ENCODE measurements around the gene PAQR7.

The PAQR7 gene

GRCh38 chr1:25912076-25912831 is 36.7 kb upstream of the PAQR7 start:
- no peak overlapping the region for H3K27ac ChIP-seq (ENCODE audit: insufficient read depth, low read length, poor library complexity, severe bottlenecking)
- no peaks in the 10 kb centered on the region for H3K9me3 ChIP-seq (ENCODE audit: control insufficient read depth, low read length)
- no peaks in the 10 kb centered on the region for H3K27me3 ChIP-seq (replicated peaks; ENCODE audit: control insufficient read depth, insufficient read depth, low read length, poor library complexity, severe bottlenecking)
- no peaks in the 10 kb centered on the region for H3K36me3 ChIP-seq (ENCODE audit: control insufficient read depth, insufficient read depth, low read length)
- H3K4me1 ChIP-seq (ENCODE audit: control insufficient read depth, insufficient read depth, low read length, poor library complexity, severe bottlenecking): no peaks in the 10 kb centered on the region
- H3K4me3 ChIP-seq (ENCODE audit: insufficient read depth, low read depth, low read length, poor library complexity, severe bottlenecking): no peak overlapping the region
- DNase-seq: no peak

- DNase-seq: no peak
- no peak overlapping the region for H3K27ac ChIP-seq (ENCODE audit: insufficient read depth, low read length, poor library complexity, severe bottlenecking)
- no peaks in the 10 kb centered on the region for H3K36me3 ChIP-seq (ENCODE audit: control insufficient read depth, insufficient read depth, low read length)
- no peaks in the 10 kb centered on the region for H3K9me3 ChIP-seq (ENCODE audit: control insufficient read depth, low read length)
- no peaks in the 10 kb centered on the region for H3K27me3 ChIP-seq (replicated peaks; ENCODE audit: control insufficient read depth, insufficient read depth, low read length, poor library complexity, severe bottlenecking)
- peaks cover 6% of the 10 kb centered on the region for H3K4me1 ChIP-seq (ENCODE audit: control insufficient read depth, insufficient read depth, low read length, poor library complexity, severe bottlenecking)
- H3K4me3 ChIP-seq (ENCODE audit: insufficient read depth, low read depth, low read length, poor library complexity, severe bottlenecking): no peak overlapping the region
These were observed 35.7 kb upstream of the PAQR7 start for GRCh38 chr1:25911162-25911561.

GRCh38 chr1:25909040-25909439 is 33.5 kb upstream of the PAQR7 start:
- no peaks in the 10 kb centered on the region for H3K36me3 ChIP-seq (ENCODE audit: control insufficient read depth, insufficient read depth, low read length)
- H3K4me3 ChIP-seq (ENCODE audit: insufficient read depth, low read depth, low read length, poor library complexity, severe bottlenecking): no peak overlapping the region
- no peaks in the 10 kb centered on the region for H3K9me3 ChIP-seq (ENCODE audit: control insufficient read depth, low read length)
- no peak for DNase-seq
- H3K4me1 ChIP-seq (ENCODE audit: control insufficient read depth, insufficient read depth, low read length, poor library complexity, severe bottlenecking): peaks cover 20% of the 10 kb centered on the region
- no peaks in the 10 kb centered on the region for H3K27me3 ChIP-seq (replicated peaks; ENCODE audit: control insufficient read depth, insufficient read depth, low read length, poor library complexity, severe bottlenecking)
- H3K27ac ChIP-seq (ENCODE audit: insufficient read depth, low read length, poor library complexity, severe bottlenecking): no peak overlapping the region

GRCh38 chr1:25908161-25908560 is 32.7 kb upstream of the PAQR7 start:
- Histone ChIP-seq H3K27ac (ENCODE audit: insufficient read depth, low read length, poor library complexity, severe bottlenecking) (no peak overlapping the region), H3K4me3 (ENCODE audit: insufficient read depth, low read depth, low read length, poor library complexity, severe bottlenecking) (no peak overlapping the region), H3K9me3 (ENCODE audit: control insufficient read depth, low read length) (no peaks in the 10 kb centered on the region), H3K36me3 (ENCODE audit: control insufficient read depth, insufficient read depth, low read length) (no peaks in the 10 kb centered on the region), H3K27me3 (replicated peaks; ENCODE audit: control insufficient read depth, insufficient read depth, low read length, poor library complexity, severe bottlenecking) (no peaks in the 10 kb centered on the region), H3K4me1 (ENCODE audit: control insufficient read depth, insufficient read depth, low read length, poor library complexity, severe bottlenecking) (peaks cover 22% of the 10 kb centered on the region)
- DNase-seq: no peak

- no peak overlapping the region for H3K4me3 ChIP-seq (ENCODE audit: insufficient read depth, low read depth, low read length, poor library complexity, severe bottlenecking)
- H3K4me1 ChIP-seq (ENCODE audit: control insufficient read depth, insufficient read depth, low read length, poor library complexity, severe bottlenecking): peaks cover 22% of the 10 kb centered on the region
- no peaks in the 10 kb centered on the region for H3K27me3 ChIP-seq (replicated peaks; ENCODE audit: control insufficient read depth, insufficient read depth, low read length, poor library complexity, severe bottlenecking)
- DNase-seq: no peak
- H3K36me3 ChIP-seq (ENCODE audit: control insufficient read depth, insufficient read depth, low read length): no peaks in the 10 kb centered on the region
- no peaks in the 10 kb centered on the region for H3K9me3 ChIP-seq (ENCODE audit: control insufficient read depth, low read length)
- H3K27ac ChIP-seq (ENCODE audit: insufficient read depth, low read length, poor library complexity, severe bottlenecking): no peak overlapping the region
These were observed 32.1 kb upstream of the PAQR7 start for GRCh38 chr1:25907601-25908000.

- Histone ChIP-seq H3K9me3 (ENCODE audit: control insufficient read depth, low read length) (no peaks in the 10 kb centered on the region), H3K27ac (ENCODE audit: insufficient read depth, low read length, poor library complexity, severe bottlenecking) (peak overlapping the region; percentile 66), H3K36me3 (ENCODE audit: control insufficient read depth, insufficient read depth, low read length) (no peaks in the 10 kb centered on the region), H3K4me1 (ENCODE audit: control insufficient read depth, insufficient read depth, low read length, poor library complexity, severe bottlenecking) (peaks cover 22% of the 10 kb centered on the region), H3K27me3 (replicated peaks; ENCODE audit: control insufficient read depth, insufficient read depth, low read length, poor library complexity, severe bottlenecking) (no peaks in the 10 kb centered on the region), H3K4me3 (ENCODE audit: insufficient read depth, low read depth, low read length, poor library complexity, severe bottlenecking) (peak overlapping the region; percentile 70)
- peak in 2 of 3 donors; percentile 21 to 32 for DNase-seq
These were observed 31.3 kb upstream of the PAQR7 start for GRCh38 chr1:25906644-25907300.

- H3K9me3 ChIP-seq (ENCODE audit: control insufficient read depth, low read length): no peaks in the 10 kb centered on the region
- peak within 1 kb of the TSS; percentile 70 for H3K4me3 ChIP-seq (ENCODE audit: insufficient read depth, low read depth, low read length, poor library complexity, severe bottlenecking)
- no peaks in the 10 kb centered on the region for H3K27me3 ChIP-seq (replicated peaks; ENCODE audit: control insufficient read depth, insufficient read depth, low read length, poor library complexity, severe bottlenecking)
- peak within 1 kb of the TSS; percentile 66 for H3K27ac ChIP-seq (ENCODE audit: insufficient read depth, low read length, poor library complexity, severe bottlenecking)
- H3K4me1 ChIP-seq (ENCODE audit: control insufficient read depth, insufficient read depth, low read length, poor library complexity, severe bottlenecking): peaks cover 22% of the 10 kb centered on the region
- peak; percentile 76 to 83 (median 80) for DNase-seq
- H3K36me3 ChIP-seq (ENCODE audit: control insufficient read depth, insufficient read depth, low read length): no peaks in the 10 kb centered on the region
These were observed 30.5 kb upstream of the PAQR7 start, which contains the start of gene STMN1 for GRCh38 chr1:25905680-25906643. Gene STMN1 (minus strand): TSS chr1:25906419. CDS start chr1:25904676, 1,743 bp downstream.

- DNase-seq: peak; percentile 82 to 88 (median 85)
- Histone ChIP-seq H3K27me3 (replicated peaks; ENCODE audit: control insufficient read depth, insufficient read depth, low read length, poor library complexity, severe bottlenecking) (no peaks in the 10 kb centered on the region), H3K36me3 (ENCODE audit: control insufficient read depth, insufficient read depth, low read length) (no peaks in the 10 kb centered on the region), H3K9me3 (ENCODE audit: control insufficient read depth, low read length) (no peaks in the 10 kb centered on the region), H3K4me3 (ENCODE audit: insufficient read depth, low read depth, low read length, poor library complexity, severe bottlenecking) (peak overlapping the region; percentile 70), H3K27ac (ENCODE audit: insufficient read depth, low read length, poor library complexity, severe bottlenecking) (peak overlapping the region; percentile 56), H3K4me1 (ENCODE audit: control insufficient read depth, insufficient read depth, low read length, poor library complexity, severe bottlenecking) (peaks cover 22% of the 10 kb centered on the region)
These were observed 29.6 kb upstream of the PAQR7 start for GRCh38 chr1:25904943-25905679.

- Histone ChIP-seq H3K9me3 (ENCODE audit: control insufficient read depth, low read length) (no peaks in the 10 kb centered on the region), H3K4me1 (ENCODE audit: control insufficient read depth, insufficient read depth, low read length, poor library complexity, severe bottlenecking) (peaks cover 22% of the 10 kb centered on the region), H3K27ac (ENCODE audit: insufficient read depth, low read length, poor library complexity, severe bottlenecking) (no peak overlapping the region), H3K27me3 (replicated peaks; ENCODE audit: control insufficient read depth, insufficient read depth, low read length, poor library complexity, severe bottlenecking) (no peaks in the 10 kb centered on the region), H3K36me3 (ENCODE audit: control insufficient read depth, insufficient read depth, low read length) (no peaks in the 10 kb centered on the region), H3K4me3 (ENCODE audit: insufficient read depth, low read depth, low read length, poor library complexity, severe bottlenecking) (no peak overlapping the region)
- DNase-seq: no peak
These were observed 28.5 kb upstream of the PAQR7 start for GRCh38 chr1:25903986-25904385.

Measured in effector memory CD4-positive, alpha-beta T cell (primary cell).